ENCODE measurements around the gene TMEM178B. TPM values are rescaled to one million over a fixed set of nuclear protein-coding genes. Genes with fewer than 3 reads are reported as not detected.
A peak's percentile ranks its signal among the peaks of the same experiment; 100 is the strongest.
"Not testable (repeated sequence)": the region's sequence is repeated elsewhere in the genome, so short reads cannot be mapped to it uniquely, and the experiment has no call there.

Gene TMEM178B
- total and polyA plus RNA-seq, 2 donors (not counting 1 experiment from before 2014, with no cell fraction given), result 0.28 to 0.96 TPM

GRCh38 chr7:141191277-141191676 lies 117.4 kb downstream of the TMEM178B start:
- H3K27ac Mint-ChIP-seq, result no peak overlapping the region
- ChIA-PET CTCF (no interaction called here), POLR2A (no interaction called here)
- H3K27ac ChIP-seq (ENCODE audit: low read length in 2 of 2), result no peak overlapping the region
- no peaks in the 10 kb centered on the region for H3K79me2 ChIP-seq (ENCODE audit: control insufficient read depth, insufficient read depth, low read length)
- H3K36me3 ChIP-seq (replicated peaks in 1 of 2; ENCODE audit: control extremely low read depth in 1 of 2, control insufficient read depth in 1 of 2, extremely low read depth in 1 of 2, insufficient read depth in 2 of 2, low read length in 1 of 2), result no peaks in the 10 kb centered on the region
- intact Hi-C loops (cut with micrococcal nuclease), result no loop called here
- no peak overlapping the region for H2AFZ ChIP-seq (ENCODE audit: insufficient read depth, low read depth, low read length, poor library complexity, severe bottlenecking)
- H3K9me3 Mint-ChIP-seq (ENCODE audit: insufficient read depth), result no peaks in the 10 kb centered on the region
- no peak overlapping the region for H3K4me3 Mint-ChIP-seq
- H4K20me1 ChIP-seq (ENCODE audit: control insufficient read depth, insufficient read depth, low read length, poor library complexity, severe bottlenecking), result no peaks in the 10 kb centered on the region
- WGBS (ENCODE audit: insufficient coverage), result no CpG with 5 or more reads among the region's 3 CpGs
- peaks cover 5% of the 10 kb centered on the region for H3K27me3 Mint-ChIP-seq
- no peak for TF ChIP-seq EZH2 (IDR thresholded peaks at IDR 0.05; ENCODE audit: borderline replicate concordance, insufficient read depth, low read depth, low read length, poor library complexity, severe bottlenecking)
- TF ChIP-seq, protein P1, sequence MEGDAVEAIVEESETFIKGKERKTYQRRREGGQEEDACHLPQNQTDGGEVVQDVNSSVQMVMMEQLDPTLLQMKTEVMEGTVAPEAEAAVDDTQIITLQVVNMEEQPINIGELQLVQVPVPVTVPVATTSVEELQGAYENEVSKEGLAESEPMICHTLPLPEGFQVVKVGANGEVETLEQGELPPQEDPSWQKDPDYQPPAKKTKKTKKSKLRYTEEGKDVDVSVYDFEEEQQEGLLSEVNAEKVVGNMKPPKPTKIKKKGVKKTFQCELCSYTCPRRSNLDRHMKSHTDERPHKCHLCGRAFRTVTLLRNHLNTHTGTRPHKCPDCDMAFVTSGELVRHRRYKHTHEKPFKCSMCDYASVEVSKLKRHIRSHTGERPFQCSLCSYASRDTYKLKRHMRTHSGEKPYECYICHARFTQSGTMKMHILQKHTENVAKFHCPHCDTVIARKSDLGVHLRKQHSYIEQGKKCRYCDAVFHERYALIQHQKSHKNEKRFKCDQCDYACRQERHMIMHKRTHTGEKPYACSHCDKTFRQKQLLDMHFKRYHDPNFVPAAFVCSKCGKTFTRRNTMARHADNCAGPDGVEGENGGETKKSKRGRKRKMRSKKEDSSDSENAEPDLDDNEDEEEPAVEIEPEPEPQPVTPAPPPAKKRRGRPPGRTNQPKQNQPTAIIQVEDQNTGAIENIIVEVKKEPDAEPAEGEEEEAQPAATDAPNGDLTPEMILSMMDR (IDR thresholded peaks at IDR 0.05), result no peak
- ATAC-seq (ENCODE audit: low read depth), result no peak
- no peak overlapping the region for H3K4me2 ChIP-seq (replicated peaks; ENCODE audit: low read depth, low read length, poor library complexity, severe bottlenecking)
- no peaks in the 10 kb centered on the region for H3K4me1 ChIP-seq (ENCODE audit: control insufficient read depth in 2 of 2, insufficient read depth in 2 of 2, low read length in 2 of 2)
- no peak for DNase-seq
- peaks cover 0 to 12% (median 0%) of the 10 kb centered on the region in 3 donors for H3K9me3 ChIP-seq (ENCODE audit: control extremely low read depth in 1 of 3, control insufficient read depth in 2 of 3, insufficient read depth in 1 of 3, low read length in 2 of 3)
- H3K4me1 Mint-ChIP-seq, result peaks cover 12% of the 10 kb centered on the region
- no peak overlapping the region for H3K9ac ChIP-seq (ENCODE audit: low read length)
- H3K27me3 ChIP-seq (replicated peaks in 1 of 4; ENCODE audit: control extremely low read depth in 1 of 4, control insufficient read depth in 3 of 4, insufficient read depth in 4 of 4, low read length in 3 of 4), result peaks cover 0 to 2% (median 0%) of the 10 kb centered on the region in 4 experiments
- no peak overlapping the region for H3K4me3 ChIP-seq (ENCODE audit: control extremely low read depth in 1 of 5, extremely low read depth in 1 of 5, insufficient read depth in 1 of 5, low read depth in 2 of 5, low read length in 4 of 5)

DNA sequence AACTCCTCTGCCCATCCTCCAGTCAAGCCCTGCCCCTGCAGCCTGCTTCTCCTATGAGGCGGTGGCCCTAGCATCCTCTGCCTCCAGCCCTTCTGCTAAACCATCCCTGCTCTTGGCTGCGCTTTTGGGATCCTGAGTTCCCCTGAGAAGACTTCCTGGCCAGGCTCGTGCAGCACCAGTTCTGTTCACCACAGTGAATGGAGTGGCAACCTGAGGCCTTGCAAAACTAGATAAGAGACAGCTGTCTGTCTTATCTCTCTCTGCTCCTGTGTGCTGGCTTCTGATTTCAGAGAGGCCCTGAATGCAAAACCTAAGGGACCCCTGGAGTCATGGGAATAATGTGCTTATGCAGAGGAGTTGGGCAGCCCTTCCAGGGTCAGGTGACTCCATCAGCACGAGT lies 119.2 kb downstream of the TMEM178B start:
- Mint-ChIP-seq H3K27ac (no peak overlapping the region), H3K4me1 (peaks cover 17% of the 10 kb centered on the region), H3K27me3 (peaks cover 5% of the 10 kb centered on the region), H3K4me3 (no peak overlapping the region), H3K9me3 (ENCODE audit: insufficient read depth) (no peaks in the 10 kb centered on the region)
- intact Hi-C loops (cut with micrococcal nuclease), result no loop called here
- Histone ChIP-seq H3K9ac (ENCODE audit: low read length) (no peak overlapping the region), H2AFZ (ENCODE audit: insufficient read depth, low read depth, low read length, poor library complexity, severe bottlenecking) (no peak overlapping the region), H3K4me1 (ENCODE audit: control insufficient read depth in 2 of 2, insufficient read depth in 2 of 2, low read length in 2 of 2) (no peaks in the 10 kb centered on the region), H3K4me3 (ENCODE audit: control extremely low read depth in 1 of 5, extremely low read depth in 1 of 5, insufficient read depth in 1 of 5, low read depth in 2 of 5, low read length in 4 of 5) (no peak overlapping the region), H3K79me2 (ENCODE audit: control insufficient read depth, insufficient read depth, low read length) (no peaks in the 10 kb centered on the region), H3K27me3 (replicated peaks in 1 of 4; ENCODE audit: control extremely low read depth in 1 of 4, control insufficient read depth in 3 of 4, insufficient read depth in 4 of 4, low read length in 3 of 4) (no peaks in the 10 kb centered on the region), H3K36me3 (replicated peaks in 1 of 2; ENCODE audit: control extremely low read depth in 1 of 2, control insufficient read depth in 1 of 2, extremely low read depth in 1 of 2, insufficient read depth in 2 of 2, low read length in 1 of 2) (no peaks in the 10 kb centered on the region), H3K9me3 (ENCODE audit: control extremely low read depth in 1 of 3, control insufficient read depth in 2 of 3, insufficient read depth in 1 of 3, low read length in 2 of 3) (peaks cover 0 to 12% (median 0%) of the 10 kb centered on the region in 3 donors), H3K27ac (ENCODE audit: low read length in 2 of 2) (no peak overlapping the region), H3K4me2 (replicated peaks; ENCODE audit: low read depth, low read length, poor library complexity, severe bottlenecking) (no peak overlapping the region), H4K20me1 (ENCODE audit: control insufficient read depth, insufficient read depth, low read length, poor library complexity, severe bottlenecking) (no peaks in the 10 kb centered on the region)
- POLR2A ChIA-PET, result no interaction called here
- CTCF ChIA-PET, result no interaction called here
- DNase-seq, result no peak
- no peak for TF ChIP-seq EZH2 (IDR thresholded peaks at IDR 0.05; ENCODE audit: borderline replicate concordance, insufficient read depth, low read depth, low read length, poor library complexity, severe bottlenecking)
- TF ChIP-seq, protein P1 (IDR thresholded peaks at IDR 0.05), result no peak
- no peak for ATAC-seq (ENCODE audit: low read depth)
- WGBS (ENCODE audit: insufficient coverage), result 71% methylated on average over 4 of the region's 4 CpGs

GRCh38 chr7:141195722-141196121 lies 121.9 kb downstream of the TMEM178B start:
- H3K4me3 ChIP-seq (ENCODE audit: control extremely low read depth in 1 of 5, extremely low read depth in 1 of 5, insufficient read depth in 1 of 5, low read depth in 2 of 5, low read length in 4 of 5); H4K20me1 ChIP-seq (ENCODE audit: control insufficient read depth, insufficient read depth, low read length, poor library complexity, severe bottlenecking); ATAC-seq (ENCODE audit: low read depth); H3K4me2 ChIP-seq (replicated peaks; ENCODE audit: low read depth, low read length, poor library complexity, severe bottlenecking); H3K9ac ChIP-seq (ENCODE audit: low read length); H3K4me1 ChIP-seq (ENCODE audit: control insufficient read depth in 2 of 2, insufficient read depth in 2 of 2, low read length in 2 of 2); H3K27ac ChIP-seq (ENCODE audit: low read length in 2 of 2); H3K27me3 ChIP-seq (replicated peaks in 1 of 4; ENCODE audit: control extremely low read depth in 1 of 4, control insufficient read depth in 3 of 4, insufficient read depth in 4 of 4, low read length in 3 of 4); H3K4me3 Mint-ChIP-seq; CTCF ChIA-PET; POLR2A ChIA-PET; H3K9me3 Mint-ChIP-seq (ENCODE audit: insufficient read depth); H3K36me3 ChIP-seq (replicated peaks in 1 of 2; ENCODE audit: control extremely low read depth in 1 of 2, control insufficient read depth in 1 of 2, extremely low read depth in 1 of 2, insufficient read depth in 2 of 2, low read length in 1 of 2); intact Hi-C loops (cut with micrococcal nuclease); H3K27me3 Mint-ChIP-seq; H2AFZ ChIP-seq (ENCODE audit: insufficient read depth, low read depth, low read length, poor library complexity, severe bottlenecking); H3K79me2 ChIP-seq (ENCODE audit: control insufficient read depth, insufficient read depth, low read length): not testable (repeated sequence)
- 27% methylated on average over 2 of the region's 4 CpGs for WGBS (ENCODE audit: insufficient coverage)
- H3K4me1 Mint-ChIP-seq, result peaks cover 17% of the 10 kb centered on the region
- DNase-seq, result peak; percentile 26
- peak overlapping the region; percentile 2 for H3K27ac Mint-ChIP-seq
- peaks cover 0 to 12% (median 0%) of the 10 kb centered on the region in 3 donors for H3K9me3 ChIP-seq (ENCODE audit: control extremely low read depth in 1 of 3, control insufficient read depth in 2 of 3, insufficient read depth in 1 of 3, low read length in 2 of 3)

All from B cell (primary cell).